Measurements from ENCODE around the gene RBMS1. TPM values are rescaled to one million over a fixed set of nuclear protein-coding genes. Genes with fewer than 3 reads are reported as not detected.

Gene RBMS1
- polyA plus RNA-seq, 2 of the 4 experiments (the other 2 are of a cell fraction), result 51.9 to 108 TPM

DNA sequence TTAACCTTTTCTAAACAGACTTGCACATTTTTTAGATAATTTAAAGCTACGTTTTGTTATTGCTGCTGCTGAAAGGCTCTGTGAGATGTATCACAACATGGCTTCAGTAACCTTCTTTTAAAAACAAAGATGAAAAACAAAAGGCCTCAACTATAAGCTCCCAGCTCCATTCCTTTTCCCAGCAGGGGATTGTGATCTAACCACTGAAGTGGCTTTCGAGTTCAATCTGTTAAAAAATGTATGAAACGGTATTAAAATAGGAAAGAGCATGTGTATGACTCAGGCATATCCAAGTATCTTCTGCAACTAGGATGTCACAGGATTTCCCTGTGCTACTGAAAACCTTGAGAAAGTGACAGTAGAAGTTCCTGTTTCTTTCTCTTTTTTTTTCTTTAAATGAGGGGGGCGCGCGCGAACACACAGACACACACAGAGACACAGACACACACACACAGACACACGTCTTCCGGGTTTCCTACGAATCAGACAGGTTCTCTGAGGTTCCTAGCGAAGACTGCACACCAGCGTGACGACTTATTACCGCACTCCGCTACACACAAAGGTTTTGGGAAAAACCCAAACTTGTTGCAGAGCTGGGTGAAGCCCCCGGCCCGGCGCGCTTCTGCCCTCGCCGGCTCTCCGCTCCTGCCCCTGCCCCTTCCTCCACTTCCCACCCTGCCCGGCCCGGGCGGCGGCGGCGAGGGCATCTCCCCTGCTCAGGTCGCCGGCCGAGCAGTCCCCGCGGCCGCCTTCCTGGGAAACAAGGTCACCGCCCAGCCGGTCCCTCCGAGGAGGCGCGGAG lies 86.8 kb downstream of the RBMS1 start:
- H3K4me1 ChIP-seq, result peaks cover 63% of the 10 kb centered on the region
- DNase-seq (ENCODE audit: low read depth in 1 of 2, low spot score in 1 of 2) (peak; percentile 27 to 88), FAIRE-seq (no peak), ATAC-seq (peak; percentile 69 to 71)
- CTCF ChIA-PET, result interaction anchor here (0.6 to 1.7 kb wide), 5 partner anchors 14 to 587 kb away, joined by 3 to 4 read pairs (median 3); no protein-coding TSS in a partner anchor
- TF ChIP-seq JUN (IDR thresholded peaks at IDR 0.05) (peak; percentile 11 to 37; a peak in 3 of 5 replicates), TFCP2L1 (CRISPR knock-in tag; IDR thresholded peaks at IDR 0.05) (no peak; the same call in 1 of the 2 replicates), MYC (IDR thresholded peaks at IDR 0.05; ENCODE audit: borderline replicate concordance, low read length) (no peak), POLR2A (IDR thresholded peaks at IDR 0.05; ENCODE audit: low read length) (peak; percentile 19; the same call in 1 of the 2 replicates), CEBPB (IDR thresholded peaks at IDR 0.05) (no peak), SMC3 (IDR thresholded peaks at IDR 0.05) (peak; percentile 33; the same call in 2 of the 3 replicates), RAD21 (conservative IDR thresholded peaks at IDR 0.05 in 1 of 2, IDR thresholded peaks at IDR 0.05 in 1 of 2) (peak in 1 of 2 experiments; percentile 13; a peak in 2 of 5 replicates), TP53 (CRISPR knock-in tag; IDR thresholded peaks at IDR 0.05) (0 out of 2 replicates have a peak, but pooled peaks have one; percentile 34), HEYL (CRISPR knock-in tag; IDR thresholded peaks at IDR 0.05) (no peak)
- TF ChIP-seq, protein P1, sequence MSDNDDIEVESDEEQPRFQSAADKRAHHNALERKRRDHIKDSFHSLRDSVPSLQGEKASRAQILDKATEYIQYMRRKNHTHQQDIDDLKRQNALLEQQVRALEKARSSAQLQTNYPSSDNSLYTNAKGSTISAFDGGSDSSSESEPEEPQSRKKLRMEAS (IDR thresholded peaks at IDR 0.05), result peak; percentile 61
- TF ChIP-seq, protein P2, sequence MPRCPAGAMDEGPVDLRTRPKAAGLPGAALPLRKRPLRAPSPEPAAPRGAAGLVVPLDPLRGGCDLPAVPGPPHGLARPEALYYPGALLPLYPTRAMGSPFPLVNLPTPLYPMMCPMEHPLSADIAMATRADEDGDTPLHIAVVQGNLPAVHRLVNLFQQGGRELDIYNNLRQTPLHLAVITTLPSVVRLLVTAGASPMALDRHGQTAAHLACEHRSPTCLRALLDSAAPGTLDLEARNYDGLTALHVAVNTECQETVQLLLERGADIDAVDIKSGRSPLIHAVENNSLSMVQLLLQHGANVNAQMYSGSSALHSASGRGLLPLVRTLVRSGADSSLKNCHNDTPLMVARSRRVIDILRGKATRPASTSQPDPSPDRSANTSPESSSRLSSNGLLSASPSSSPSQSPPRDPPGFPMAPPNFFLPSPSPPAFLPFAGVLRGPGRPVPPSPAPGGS (IDR thresholded peaks at IDR 0.05), result 0 out of 3 replicates have a peak, but pooled peaks have one; percentile 2
- H3K9me3 ChIP-seq, result no peaks in the 10 kb centered on the region
- peak overlapping the region; percentile 77 for H3K4me3 ChIP-seq
- POLR2A ChIA-PET, result interaction anchor here (0.6 to 1.6 kb wide), 7 partner anchors 18 to 564 kb away, joined by 3 to 4 read pairs (median 3); no protein-coding TSS in a partner anchor
- under 1% methylated on average over 15 of the region's 39 CpGs for WGBS (ENCODE audit: missing lambda C conversion rate)
- peak overlapping the region; percentile 96 for H3K4me2 ChIP-seq
- H3K27ac ChIP-seq, result peak overlapping the region; percentile 91 to 99

DNA sequence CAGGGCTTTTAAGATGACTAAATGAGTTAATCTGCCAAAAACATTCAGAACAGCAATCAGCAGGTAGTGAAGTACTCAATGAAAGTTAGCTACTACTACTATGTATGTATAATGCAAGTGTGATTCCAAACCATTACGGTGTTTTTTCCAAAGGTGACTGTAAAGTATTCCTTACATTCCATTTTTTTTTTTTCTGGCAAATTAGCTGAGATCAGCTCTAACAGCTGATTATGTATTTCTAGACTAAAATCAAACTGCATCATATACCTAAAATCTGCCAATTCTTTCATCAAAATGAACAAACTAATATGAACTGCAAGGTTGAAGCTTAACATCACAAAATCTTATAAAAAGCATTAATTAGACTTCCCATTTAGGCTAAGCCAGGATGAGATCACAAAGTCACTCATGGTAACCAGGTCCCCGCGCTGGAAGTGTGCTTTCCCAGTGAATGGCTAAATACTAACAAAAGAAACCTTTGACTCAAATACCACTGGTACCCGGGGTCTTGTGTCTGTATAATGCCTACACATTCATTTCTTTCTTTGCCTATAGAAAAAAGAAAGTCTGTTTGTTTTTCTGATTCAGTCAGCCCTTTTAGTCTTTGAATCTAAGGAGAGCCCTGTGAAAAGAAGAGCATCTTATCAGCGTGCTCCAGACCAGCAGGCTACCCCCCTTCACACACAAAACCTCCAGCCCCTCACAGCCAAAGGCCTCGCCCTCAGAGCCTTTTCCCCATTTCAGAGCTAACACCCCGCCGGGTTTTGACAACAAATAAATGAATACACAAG lies 88.3 kb downstream of the RBMS1 start:
- TF ChIP-seq, protein P2 (IDR thresholded peaks at IDR 0.05), result no peak
- TF ChIP-seq, protein P3, sequence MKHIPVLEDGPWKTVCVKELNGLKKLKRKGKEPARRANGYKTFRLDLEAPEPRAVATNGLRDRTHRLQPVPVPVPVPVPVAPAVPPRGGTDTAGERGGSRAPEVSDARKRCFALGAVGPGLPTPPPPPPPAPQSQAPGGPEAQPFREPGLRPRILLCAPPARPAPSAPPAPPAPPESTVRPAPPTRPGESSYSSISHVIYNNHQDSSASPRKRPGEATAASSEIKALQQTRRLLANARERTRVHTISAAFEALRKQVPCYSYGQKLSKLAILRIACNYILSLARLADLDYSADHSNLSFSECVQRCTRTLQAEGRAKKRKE (CRISPR knock-in tag; IDR thresholded peaks at IDR 0.05; ENCODE audit: low read depth), result no peak
- TF ChIP-seq RAD21 (conservative IDR thresholded peaks at IDR 0.05 in 1 of 2, IDR thresholded peaks at IDR 0.05 in 1 of 2), result no peak
- no peak for TF ChIP-seq MYC (IDR thresholded peaks at IDR 0.05; ENCODE audit: borderline replicate concordance, low read length)
- no peak for TF ChIP-seq ZSCAN20 (CRISPR knock-in tag; IDR thresholded peaks at IDR 0.05)
- TF ChIP-seq, protein P4, sequence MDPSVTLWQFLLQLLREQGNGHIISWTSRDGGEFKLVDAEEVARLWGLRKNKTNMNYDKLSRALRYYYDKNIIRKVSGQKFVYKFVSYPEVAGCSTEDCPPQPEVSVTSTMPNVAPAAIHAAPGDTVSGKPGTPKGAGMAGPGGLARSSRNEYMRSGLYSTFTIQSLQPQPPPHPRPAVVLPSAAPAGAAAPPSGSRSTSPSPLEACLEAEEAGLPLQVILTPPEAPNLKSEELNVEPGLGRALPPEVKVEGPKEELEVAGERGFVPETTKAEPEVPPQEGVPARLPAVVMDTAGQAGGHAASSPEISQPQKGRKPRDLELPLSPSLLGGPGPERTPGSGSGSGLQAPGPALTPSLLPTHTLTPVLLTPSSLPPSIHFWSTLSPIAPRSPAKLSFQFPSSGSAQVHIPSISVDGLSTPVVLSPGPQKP (IDR thresholded peaks at IDR 0.05; ENCODE audit: low read depth, low read length), result no peak
- peak; percentile 66 for TF ChIP-seq MAFK (IDR thresholded peaks at IDR 0.05; ENCODE audit: partially characterized antibody)
- TF ChIP-seq, protein P1 (IDR thresholded peaks at IDR 0.05), result no peak
- 16% methylated on average over 8 of the region's 8 CpGs for WGBS (ENCODE audit: missing lambda C conversion rate)
- no peaks in the 10 kb centered on the region for H3K9me3 ChIP-seq
- DNase-seq (ENCODE audit: low read depth in 1 of 2, low spot score in 1 of 2) (no peak), ATAC-seq (no peak), FAIRE-seq (no peak)
- POLR2A ChIA-PET, result interaction anchor here (0.7 to 1.6 kb wide), 4 partner anchors 17 to 565 kb away, joined by 3 to 4 read pairs (median 3); no protein-coding TSS in a partner anchor
- peaks cover 66% of the 10 kb centered on the region for H3K4me1 ChIP-seq
- H3K4me3 ChIP-seq, result peak overlapping the region; percentile 77
- peak overlapping the region; percentile 96 for H3K4me2 ChIP-seq
- CTCF ChIA-PET, result interaction anchor here (0.9 to 1.3 kb wide), 5 partner anchors 24 to 96 kb away, joined by 3 to 4 read pairs (median 3); no protein-coding TSS in a partner anchor
- H3K27ac ChIP-seq, result peak overlapping the region; percentile 91 to 99
